NCI-H1930 (cell line): Measurements from ENCODE around the gene DCAF17.
"Not testable (repeated sequence)": the region's sequence is repeated elsewhere in the genome, so short reads cannot be mapped to it uniquely, and the experiment has no call there.

Experiments used
- DNase-seq, 2 experiments: peaks; one replicate each; lab custom pipeline; 2025; lab: John Stamatoyannopoulos, UW

The DCAF17 gene

GRCh38 chr2:171514908-171515582, 81.0 kb downstream of the DCAF17 start:
- DNase-seq = no peak

DNA sequence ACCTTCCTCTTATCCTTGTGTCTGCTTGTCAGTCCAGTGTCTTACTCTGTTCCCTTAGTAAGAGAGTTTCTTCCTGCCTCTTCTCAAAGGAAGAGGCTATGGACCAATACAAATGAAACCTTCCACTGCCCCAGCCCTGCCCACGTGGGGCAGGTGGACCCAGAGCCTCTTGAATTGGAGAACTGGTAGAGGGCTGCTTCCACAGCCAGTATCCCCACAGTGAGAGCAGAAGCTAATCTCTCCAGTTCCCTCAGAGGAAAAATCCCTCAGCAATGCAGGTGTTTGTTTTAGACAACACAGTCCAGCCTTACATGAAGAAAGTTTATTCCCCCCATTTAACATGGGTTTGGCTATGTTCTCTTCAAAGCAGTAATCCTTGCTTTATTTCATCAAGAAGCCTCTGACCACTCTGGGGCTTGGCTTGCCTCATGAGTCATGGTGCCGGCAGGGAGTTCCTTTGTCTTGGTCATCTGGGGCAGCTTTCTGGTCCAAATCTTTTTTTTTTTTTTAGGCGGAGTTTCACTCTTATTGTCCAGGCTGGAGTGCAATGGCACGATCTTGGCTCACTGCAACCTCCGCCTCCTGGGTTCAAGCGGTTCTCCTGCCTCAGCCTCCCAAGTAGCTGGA, 81.8 kb downstream of the DCAF17 start:
- DNase-seq = no peak

DNA sequence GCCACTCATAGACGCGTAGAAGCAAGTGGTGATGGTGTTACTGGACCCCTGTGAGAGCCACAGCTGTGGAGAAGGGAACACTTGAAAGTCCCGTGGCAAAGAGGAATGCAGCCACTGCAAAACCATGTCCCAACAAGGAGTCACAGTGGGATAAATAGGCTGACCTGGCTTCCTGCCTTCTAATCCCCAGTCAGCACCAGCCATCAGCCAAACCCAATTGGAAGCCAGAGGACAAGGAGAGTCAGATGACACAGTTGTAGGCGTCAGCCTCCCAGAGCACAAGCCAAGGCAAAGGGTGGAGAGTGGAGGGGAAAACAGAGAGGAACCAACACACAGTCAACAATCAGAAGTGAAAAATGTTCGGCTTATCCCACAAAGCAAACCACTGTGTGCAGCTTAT, 82.8 kb downstream of the DCAF17 start:
- DNase-seq = no peak

GRCh38 chr2:171520471-171520870, 86.4 kb downstream of the DCAF17 start:
- no peak for DNase-seq

GRCh38 chr2:171521361-171522051, 87.5 kb downstream of the DCAF17 start:
- no peak for DNase-seq

DNA sequence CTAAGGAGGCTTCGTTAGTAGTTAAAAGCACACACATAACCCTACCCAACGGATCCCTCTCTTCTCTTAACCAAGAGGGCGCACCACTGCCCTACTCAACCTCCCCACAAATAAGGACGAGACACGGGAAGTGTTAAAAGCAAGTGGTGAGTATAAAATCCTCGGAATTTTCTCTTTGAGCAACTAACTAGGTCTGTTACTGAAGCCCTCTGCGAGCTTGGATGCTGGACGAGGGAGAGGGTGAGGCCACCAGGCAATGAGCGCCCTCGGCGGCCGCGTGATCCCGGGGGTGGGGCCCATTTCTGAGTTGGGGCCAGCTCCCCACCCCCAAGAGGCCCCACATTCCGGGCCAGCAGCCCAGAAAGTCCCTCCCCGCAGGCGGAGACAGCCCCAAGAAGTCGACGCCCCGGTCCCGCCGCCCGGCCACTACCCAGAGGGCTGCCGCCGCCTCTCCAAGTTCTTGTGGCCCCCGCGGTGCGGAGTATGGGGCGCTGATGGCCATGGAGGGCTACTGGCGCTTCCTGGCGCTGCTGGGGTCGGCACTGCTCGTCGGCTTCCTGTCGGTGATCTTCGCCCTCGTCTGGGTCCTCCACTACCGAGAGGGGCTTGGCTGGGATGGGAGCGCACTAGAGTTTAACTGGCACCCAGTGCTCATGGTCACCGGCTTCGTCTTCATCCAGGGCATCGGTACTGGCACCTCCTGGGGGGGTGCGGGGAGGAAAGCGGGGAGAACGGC, 88.2 kb downstream of the DCAF17 start, which contains the start of gene CYBRD1:
Gene CYBRD1, plus strand, starts transcription at position 423 of the 736 bp plus-strand sequence. Its CDS starts 72 bp downstream, at position 495.
- DNase-seq = no peak

- no peak for DNase-seq
Measured at GRCh38 chr2:171522788-171523087, 88.7 kb downstream of the DCAF17 start.

DNA sequence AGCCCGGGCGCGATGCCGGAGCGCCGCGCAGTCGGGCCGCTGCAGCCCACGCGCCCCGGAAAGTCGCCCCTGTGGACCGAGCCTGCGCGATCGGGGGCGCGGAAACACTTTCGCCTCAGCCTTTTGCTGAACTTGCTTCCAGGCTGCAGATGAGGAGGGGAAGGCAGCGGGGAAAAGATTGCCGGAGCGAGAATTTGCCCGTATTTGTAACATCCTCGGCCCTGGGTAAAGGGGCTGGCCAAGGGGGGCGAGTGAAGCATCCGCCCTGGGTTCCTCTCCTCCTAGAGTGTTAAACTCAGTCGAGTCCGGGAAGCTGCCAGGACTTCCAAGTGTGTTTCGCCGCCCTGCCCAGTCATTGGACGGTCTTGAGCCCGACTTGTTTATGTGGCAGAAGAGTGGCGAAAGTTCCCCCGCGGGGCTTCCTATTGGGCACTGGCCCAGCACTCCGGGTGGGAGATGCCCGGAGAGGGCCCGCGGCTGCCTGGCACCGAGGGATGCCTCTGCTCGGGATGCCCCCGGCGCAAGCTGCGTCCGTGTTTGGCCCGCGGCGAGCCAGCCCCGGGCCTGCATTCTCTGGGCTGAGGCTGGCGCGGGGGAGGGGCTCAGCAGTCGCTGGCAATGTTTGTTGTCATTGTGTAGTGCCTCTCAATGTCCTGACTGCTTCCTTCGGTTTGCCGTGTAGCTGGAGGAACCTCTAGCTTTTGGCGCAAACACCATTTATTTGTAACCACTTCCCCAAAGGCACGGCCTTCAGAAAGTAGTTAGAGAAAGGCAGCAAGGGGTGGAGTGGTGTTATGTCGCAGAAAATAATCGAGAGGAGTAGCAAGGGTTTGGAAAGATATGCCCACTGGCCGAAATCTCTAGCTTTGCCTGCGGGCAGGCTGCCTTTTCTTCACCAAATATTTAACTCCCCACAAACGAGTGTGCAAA, 89.3 kb downstream of the DCAF17 start:
- no peak for DNase-seq

DNA sequence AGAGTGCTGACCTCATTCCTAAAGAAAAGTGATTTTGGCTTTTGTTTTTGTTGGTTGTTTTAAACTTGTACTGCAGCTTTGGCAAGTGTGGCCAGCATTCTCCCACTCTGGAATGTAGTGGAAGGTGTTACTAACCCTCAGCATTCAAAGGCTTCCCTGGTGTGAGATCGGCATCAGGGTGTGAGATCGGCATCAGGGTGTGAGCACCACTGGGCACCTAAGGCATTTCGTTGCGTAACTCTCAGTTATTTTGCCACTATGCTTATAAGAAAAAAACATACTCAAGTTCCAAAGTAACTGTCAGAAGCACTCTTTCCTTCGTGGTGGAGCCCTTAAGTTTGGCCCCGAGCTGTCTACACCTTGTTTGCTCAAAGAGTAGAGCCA, 90.0 kb downstream of the DCAF17 start:
- DNase-seq = no peak

DNA sequence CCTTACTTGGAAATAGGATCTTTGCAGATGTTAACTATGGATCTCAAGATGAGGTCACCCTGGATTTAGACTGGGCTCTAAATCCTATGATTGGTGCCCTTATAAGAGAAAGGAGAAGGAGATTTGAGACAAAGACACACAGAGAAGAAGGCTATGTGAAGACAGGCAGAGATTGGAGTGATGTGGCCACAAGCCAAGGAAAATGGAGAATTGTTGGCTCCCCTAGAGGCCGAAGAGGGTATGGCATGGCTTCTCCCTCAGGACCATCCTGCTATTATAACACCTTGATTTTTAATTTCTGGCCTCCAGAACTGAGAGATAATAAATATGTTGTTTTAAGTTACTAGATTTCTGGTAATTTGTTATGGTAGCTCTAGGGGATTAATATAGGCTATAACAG, 95.9 kb downstream of the DCAF17 start:
- DNase-seq = no peak

GRCh38 chr2:171530378-171530777, 96.4 kb downstream of the DCAF17 start:
- DNase-seq = no peak

DNA sequence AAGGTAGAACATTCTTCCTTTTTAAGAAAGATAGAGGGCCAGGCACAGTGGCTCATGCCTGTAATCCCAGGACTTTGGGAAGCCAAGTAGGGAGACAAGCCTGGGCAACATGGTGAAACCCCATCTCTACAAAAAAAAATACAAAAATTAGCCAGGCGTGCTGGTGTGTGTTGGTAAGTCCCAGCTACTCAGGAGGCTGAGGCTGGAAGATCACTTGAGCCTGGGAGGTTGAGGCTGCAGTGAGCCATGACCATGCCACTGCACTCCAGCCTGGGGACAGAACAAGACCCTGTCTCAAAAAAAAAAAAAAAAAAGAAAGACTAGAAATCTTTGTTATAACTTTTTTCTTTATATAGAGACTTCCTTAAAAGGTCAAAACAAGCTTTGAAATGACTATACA, 96.8 kb downstream of the DCAF17 start:
- DNase-seq = not testable (repeated sequence)

GRCh38 chr2:171531291-171531690, 97.3 kb downstream of the DCAF17 start:
- DNase-seq = no peak

DNA sequence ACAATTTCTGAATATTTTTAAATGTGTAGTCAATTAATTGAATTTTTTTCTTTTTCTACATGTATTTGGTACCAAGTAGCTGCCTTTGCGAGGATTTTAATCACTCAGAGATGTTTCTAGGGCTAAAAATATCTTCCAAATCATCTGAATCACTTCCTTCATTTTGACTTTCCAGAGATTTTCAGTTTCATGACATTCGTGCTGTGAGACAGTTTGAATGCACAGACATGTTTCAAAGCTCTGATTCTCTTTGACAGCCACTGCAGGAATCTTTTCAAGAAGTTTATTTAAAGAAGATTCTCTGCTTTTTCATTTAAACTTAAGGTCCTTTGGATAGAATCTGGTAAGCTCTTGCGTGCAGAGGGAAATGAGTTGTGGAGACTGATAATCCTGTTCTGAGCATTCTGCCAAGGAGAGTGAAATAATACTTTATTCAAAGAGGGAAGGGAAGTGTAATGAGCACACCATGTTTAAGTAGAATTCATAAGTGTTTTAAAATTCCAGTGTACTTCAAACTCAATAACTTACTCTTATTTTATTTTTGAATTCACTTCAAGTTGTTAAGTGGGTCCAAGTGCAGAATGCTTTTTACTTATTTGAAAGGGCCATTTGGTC, 97.9 kb downstream of the DCAF17 start:
- DNase-seq = no peak

GRCh38 chr2:171533331-171533730, 99.3 kb downstream of the DCAF17 start:
- DNase-seq = no peak
